Caco-2 (cell line): ENCODE data around the gene EVPLL. TPM values are rescaled to one million over a fixed set of nuclear protein-coding genes. Genes with fewer than 3 reads are reported as not detected.

Experiments used
- BruUV-seq: library from RNA; stranded (reverse); fragments of 400-500 nt; replicated peaks from 2 replicates; lab custom pipeline; 2021; lab: Mats Ljungman, UMichigan
- CTCF ChIA-PET: fragments of 300-600 bp; sonication (Branson Sonifier 250); formaldehyde crosslinking; loops from one replicate; lab custom pipeline; 2022; ENCODE audit warnings: antibody characterized with exemption; lab: Charles Lee
- POLR2A ChIA-PET: fragments of 300-600 bp; sonication (Branson Sonifier 250); formaldehyde crosslinking; loops from one replicate; lab custom pipeline; 2022; ENCODE audit warnings: antibody characterized with exemption; lab: Charles Lee
- DNase-seq, 2 experiments: peaks; one replicate each; pipeline versions ENCODE4 v3.0.0 to v3.0.0-alpha.2; 2020 to 2022
- H3K27me3 ChIP-seq: replicated peaks from 2 replicates; pipeline ENCODE4 v1.6.0; 2011; ENCODE audit warnings: low read length; ENCODE audit not compliant: control insufficient read depth, insufficient read depth
- H3K36me3 ChIP-seq: 2 replicates; pipeline ENCODE4 v1.5.1; 2011; ENCODE audit warnings: low read length; ENCODE audit not compliant: control insufficient read depth, insufficient read depth
- H3K4me1 ChIP-seq: fragments of 250-450 bp; sonication (Bioruptor Pico); 2 replicates; pipeline ENCODE4 v1.5.1; 2020; ENCODE audit warnings: mild to moderate bottlenecking
- H3K4me3 ChIP-seq: 2 replicates; pipeline ENCODE4 v1.5.1; 2011; ENCODE audit warnings: low read depth, mild to moderate bottlenecking, control low read depth, low read length
- H3K9me3 ChIP-seq: fragments of 250-450 bp; sonication (Bioruptor Pico); 2 replicates; pipeline ENCODE4 v1.5.1; 2020; ENCODE audit warnings: mild to moderate bottlenecking, moderate library complexity
- H3K27ac Mint-ChIP-seq: one replicate; pipeline ENCODE4 v1.8.0; 2022; ENCODE audit warnings: mixed read lengths; ENCODE audit not compliant: unreplicated experiment
- H3K27me3 Mint-ChIP-seq: one replicate; pipeline ENCODE4 v1.8.0; 2022; ENCODE audit warnings: mixed read lengths; ENCODE audit not compliant: insufficient read depth, unreplicated experiment
- H3K36me3 Mint-ChIP-seq: one replicate; pipeline ENCODE4 v1.8.0; 2022; ENCODE audit warnings: mild to moderate bottlenecking, mixed read lengths; ENCODE audit not compliant: insufficient read depth, unreplicated experiment
- H3K4me1 Mint-ChIP-seq: one replicate; pipeline ENCODE4 v1.8.0; 2022; ENCODE audit warnings: low read depth, mixed read lengths; ENCODE audit not compliant: unreplicated experiment
- H3K4me3 Mint-ChIP-seq: one replicate; pipeline ENCODE4 v1.8.0; 2022; ENCODE audit warnings: mild to moderate bottlenecking, moderate library complexity, mixed read lengths; ENCODE audit not compliant: unreplicated experiment
- H3K9me3 Mint-ChIP-seq: one replicate; pipeline ENCODE4 v1.8.0; 2022; ENCODE audit warnings: mixed read lengths; ENCODE audit not compliant: unreplicated experiment
- CTCF ChIP-seq, 2 experiments: fragments of 200-600 bp in 1 of 2; IDR thresholded peaks; 1 replicate in 1 of 2; 2 replicates in 1 of 2; pipeline versions ENCODE4 v1.5.1 to v1.8.0; 2011 to 2022; ENCODE audit warnings: antibody characterized with exemption in 1 of 2, control low read depth in 1 of 2, inconsistent platforms in 1 of 2, low read depth in 1 of 2, low read length in 1 of 2, mild to moderate bottlenecking in 1 of 2, moderate library complexity in 1 of 2; ENCODE audit not compliant: insufficient read depth in 1 of 2, severe bottlenecking in 1 of 2, unreplicated experiment in 1 of 2
- intact Hi-C: fragments of 100-400 bp; cut with micrococcal nuclease; formaldehyde crosslinking; loops from one replicate; pipeline ENCODE4 v1.10.0; 2022; ENCODE audit not compliant: unreplicated experiment
- total RNA-seq: library from RNA; stranded (reverse); gene quantifications from 2 replicates; pipeline ENCODE4 v1.2.3, GENCODE V29; 2022

The EVPLL gene
- total RNA-seq, 1 experiment from 2014 or later: not detected

GRCh38 chr17:18344021-18344420 is 33.6 kb upstream of the EVPLL start:
- no peaks in the 10 kb centered on the region for H3K27me3 Mint-ChIP-seq

GRCh38 chr17:18353541-18353940 is 24.0 kb upstream of the EVPLL start:
- no peaks in the 10 kb centered on the region for H3K9me3 ChIP-seq
- no peaks in the 10 kb centered on the region for H3K4me1 ChIP-seq
- no peak for DNase-seq
- no peaks in the 10 kb centered on the region for H3K27me3 ChIP-seq
- Mint-ChIP-seq H3K9me3 (no peaks in the 10 kb centered on the region), H3K4me3 (no peak overlapping the region), H3K36me3 (peaks cover 68% of the 10 kb centered on the region), H3K27me3 (no peaks in the 10 kb centered on the region), H3K27ac (no peak overlapping the region), H3K4me1 (no peaks in the 10 kb centered on the region)
- H3K36me3 ChIP-seq: peaks cover 2% of the 10 kb centered on the region
- no peak for TF ChIP-seq CTCF (IDR thresholded peaks at IDR 0.05; ENCODE audit: insufficient read depth in 1 of 2, low read depth in 1 of 2, low read length in 1 of 2, severe bottlenecking in 1 of 2, unreplicated experiment in 1 of 2)
- no peak overlapping the region for H3K4me3 ChIP-seq
- ChIA-PET CTCF (no interaction called here), POLR2A (no interaction called here)
- TSS peak; percentile 12 for BruUV-seq
- intact Hi-C loops: no loop called here

More at GRCh38 chr17:18344021-18344420, 33.6 kb upstream of the EVPLL start:
- H3K36me3 Mint-ChIP-seq: peaks cover 89% of the 10 kb centered on the region
- H3K27ac Mint-ChIP-seq: no peak overlapping the region
- Histone ChIP-seq H3K4me1 (no peaks in the 10 kb centered on the region), H3K9me3 (no peaks in the 10 kb centered on the region), H3K36me3 (peaks cover 13% of the 10 kb centered on the region), H3K27me3 (no peaks in the 10 kb centered on the region), H3K4me3 (no peak overlapping the region)
- DNase-seq: no peak
- no peaks in the 10 kb centered on the region for H3K9me3 Mint-ChIP-seq
- TF ChIP-seq CTCF (IDR thresholded peaks at IDR 0.05; ENCODE audit: insufficient read depth in 1 of 2, low read depth in 1 of 2, low read length in 1 of 2, severe bottlenecking in 1 of 2, unreplicated experiment in 1 of 2): no peak
- intact Hi-C loops: no loop called here
- H3K4me3 Mint-ChIP-seq: no peak overlapping the region
- no peaks in the 10 kb centered on the region for H3K4me1 Mint-ChIP-seq
- ChIA-PET CTCF (no interaction called here), POLR2A (no interaction called here)
- TSS peak; percentile 25 for BruUV-seq

GRCh38 chr17:18356624-18357023 is 21.0 kb upstream of the EVPLL start:
- Histone ChIP-seq H3K36me3 (peaks cover 2% of the 10 kb centered on the region), H3K4me1 (no peaks in the 10 kb centered on the region), H3K4me3 (no peak overlapping the region), H3K27me3 (no peaks in the 10 kb centered on the region), H3K9me3 (no peaks in the 10 kb centered on the region)
- Mint-ChIP-seq H3K4me1 (no peaks in the 10 kb centered on the region), H3K27ac (no peak overlapping the region), H3K9me3 (no peaks in the 10 kb centered on the region), H3K27me3 (no peaks in the 10 kb centered on the region), H3K36me3 (peaks cover 75% of the 10 kb centered on the region), H3K4me3 (no peak overlapping the region)
- intact Hi-C loops: no loop called here
- BruUV-seq: no TSS peak
- TF ChIP-seq CTCF (IDR thresholded peaks at IDR 0.05; ENCODE audit: insufficient read depth in 1 of 2, low read depth in 1 of 2, low read length in 1 of 2, severe bottlenecking in 1 of 2, unreplicated experiment in 1 of 2): no peak
- DNase-seq: no peak
- ChIA-PET CTCF (interaction anchor here (0.8 kb wide), 1 partner anchor 109 kb away, joined by 3 read pairs; no protein-coding TSS in a partner anchor), POLR2A (no interaction called here)
